Sciatic nerve (tissue), 2 donors: ENCODE results near the gene QKI. TPM values are rescaled to one million over a fixed set of nuclear protein-coding genes. Genes with fewer than 3 reads are reported as not detected.

ENCODE experiments used
- ATAC-seq: fragments of 200-7000 bp; cut with Tn5 transposase; one replicate; pipeline ENCODE4 v1.9.1; 2020; ENCODE audit warnings: mild to moderate bottlenecking, moderate library complexity
- DNase-seq: peaks from one replicate; pipeline ENCODE4 v3.0.0-alpha.2; 2020; ENCODE audit warnings: low spot score
- intact Hi-C: fragments of 100-400 bp; cut with DNase I; formaldehyde crosslinking; loops from one replicate; pipeline ENCODE4 v1.14.2; 2022
- total RNA-seq: library from RNA; stranded (reverse); fragmentation: NEBNext Ultra II Directional; extraction: Animal tissue kit (Norgen Biotek cat#: 25700); gene quantifications from one replicate; pipeline ENCODE4 v1.2.1, GENCODE V29; 2021
- donor health status: DM: no; HTN: no; CAD: no.
- donor health status: DM: no; HTN: no; CAD: no.

QKI gene
- total RNA-seq, 1 donor from 2014 or later, result 755 TPM

- ATAC-seq, result no peak
- DNase-seq, result no peak
- intact Hi-C loops, result no loop called here
Measured at GRCh38 chr6:163539101-163539762, 124.7 kb downstream of the QKI start.

- ATAC-seq (no peak), DNase-seq (no peak)
- intact Hi-C loops, result no loop called here
Measured at GRCh38 chr6:163543321-163543720, 128.8 kb downstream of the QKI start.

DNA sequence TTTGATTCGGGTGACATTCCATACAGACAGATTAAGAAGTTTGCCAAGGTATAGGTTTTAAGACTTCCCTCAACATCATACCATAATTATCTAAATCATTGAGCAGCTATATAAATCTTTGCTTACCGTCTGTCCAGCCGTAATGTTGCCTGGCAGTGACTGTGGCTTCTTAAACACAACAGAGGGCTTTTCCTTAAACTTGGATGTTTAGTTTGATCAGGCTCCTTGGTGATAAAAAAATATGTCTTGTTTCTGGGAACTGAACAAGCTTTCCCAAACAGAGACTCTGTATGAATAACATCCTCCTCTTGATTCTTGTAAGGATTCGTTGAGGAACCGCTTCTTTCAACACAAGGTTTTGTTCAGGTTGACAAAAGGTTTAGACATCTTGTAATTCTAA, 130.9 kb downstream of the QKI start:
- DNase-seq (no peak), ATAC-seq (no peak)
- intact Hi-C loops, result no loop called here

GRCh38 chr6:163547287-163547686, 132.8 kb downstream of the QKI start:
- no peak for ATAC-seq
- no peak for DNase-seq
- intact Hi-C loops, result no loop called here

GRCh38 chr6:163548624-163549023, 134.1 kb downstream of the QKI start:
- DNase-seq (no peak), ATAC-seq (no peak)
- intact Hi-C loops, result no loop called here

DNA sequence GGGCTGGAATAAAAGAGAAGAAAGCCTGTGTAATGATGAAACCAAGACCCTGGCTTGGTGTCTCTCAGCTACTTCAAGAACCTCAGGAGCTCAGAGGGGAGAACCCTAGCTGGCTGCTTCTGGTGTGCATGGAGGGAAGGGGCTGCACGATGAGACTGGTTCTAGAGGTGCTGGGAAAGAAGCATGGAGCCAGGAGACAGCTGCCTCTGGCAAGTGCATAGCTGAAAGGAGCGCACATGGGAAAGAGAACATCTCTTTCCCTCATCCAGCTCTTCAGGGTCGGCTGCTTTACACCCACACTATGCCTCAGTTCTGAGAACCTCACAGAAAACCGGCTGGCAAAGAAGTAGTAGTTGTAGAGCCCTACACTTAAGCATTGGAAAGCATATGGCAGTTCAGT, 139.5 kb downstream of the QKI start:
- ATAC-seq (peak; percentile 11), DNase-seq (no peak)
- intact Hi-C loops, result loop anchor here (10.0 kb wide), 1 partner anchor 119 kb away; no protein-coding TSS in a partner anchor

- DNase-seq (peak; percentile 57), ATAC-seq (peak; percentile 31)
- intact Hi-C loops, result loop anchor here (10.0 kb wide), 1 partner anchor 120 kb away; no protein-coding TSS in a partner anchor
Measured at GRCh38 chr6:163554663-163555062, 140.1 kb downstream of the QKI start.

DNA sequence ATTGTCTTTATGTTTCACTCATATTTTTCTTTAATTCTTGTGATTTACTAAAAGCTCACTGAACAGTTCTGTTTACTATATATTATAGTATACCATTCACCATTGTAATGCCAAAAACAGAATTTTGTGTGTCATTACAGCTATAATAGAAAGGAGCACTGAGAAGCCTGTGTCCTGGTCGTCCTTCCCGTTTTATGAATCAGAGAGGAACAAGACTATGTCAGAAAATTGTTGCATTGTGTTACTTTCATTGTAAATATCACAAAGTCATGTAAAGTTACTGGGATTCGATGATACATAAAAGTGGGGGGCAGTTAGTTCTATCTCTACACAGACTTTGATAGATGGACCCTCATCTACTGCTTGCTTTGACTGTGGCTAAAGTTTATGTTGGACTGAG, 145.1 kb downstream of the QKI start:
- no peak for DNase-seq
- no peak for ATAC-seq
- intact Hi-C loops, result loop anchor here (10.0 kb wide), 1 partner anchor 125 kb away; no protein-coding TSS in a partner anchor

DNA sequence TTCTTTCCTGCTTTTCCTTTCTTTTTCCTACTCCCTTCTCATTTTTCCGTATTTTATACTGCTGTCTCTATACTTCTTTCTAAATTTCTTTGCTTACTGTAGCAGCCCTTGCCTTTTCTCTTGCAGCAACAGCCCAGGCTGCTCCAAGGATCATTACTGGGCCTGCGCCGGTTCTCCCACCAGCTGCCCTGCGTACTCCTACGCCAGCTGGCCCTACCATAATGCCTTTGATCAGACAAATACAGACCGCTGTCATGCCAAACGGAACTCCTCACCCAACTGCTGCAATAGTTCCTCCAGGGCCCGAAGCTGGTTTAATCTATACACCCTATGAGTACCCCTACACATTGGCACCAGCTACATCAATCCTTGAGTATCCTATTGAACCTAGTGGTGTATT, 148.8 kb downstream of the QKI start:
- no peak for ATAC-seq
- DNase-seq, result no peak
- intact Hi-C loops, result no loop called here

GRCh38 chr6:163564534-163564933, 150.0 kb downstream of the QKI start:
- intact Hi-C loops, result no loop called here
- ATAC-seq (no peak), DNase-seq (no peak)

DNA sequence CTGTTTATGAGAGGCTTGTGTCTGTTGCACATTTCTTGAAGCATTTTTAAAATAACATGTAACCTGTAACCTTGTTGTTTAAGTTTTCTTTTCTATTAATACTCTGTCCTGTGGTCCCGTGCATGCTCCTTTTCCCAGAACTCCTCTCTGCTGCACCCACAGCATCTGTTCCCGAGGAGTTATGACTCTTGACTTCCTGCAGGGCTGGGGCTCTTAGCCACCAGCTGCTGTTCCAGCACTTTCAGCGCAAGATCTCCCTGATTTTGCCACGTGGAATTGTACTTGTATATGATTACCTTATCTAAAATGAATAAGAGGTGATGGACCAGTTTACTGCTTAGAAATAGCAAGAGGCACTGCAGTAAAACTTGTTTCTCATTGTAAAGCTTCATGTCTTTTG, 150.6 kb downstream of the QKI start:
- intact Hi-C loops, result no loop called here
- no peak for DNase-seq
- ATAC-seq, result peak; percentile 28

GRCh38 chr6:163566056-163566455, 151.5 kb downstream of the QKI start:
- intact Hi-C loops, result no loop called here
- DNase-seq, result no peak
- ATAC-seq, result no peak

- intact Hi-C loops, result no loop called here
- no peak for ATAC-seq
- DNase-seq, result no peak
Measured at GRCh38 chr6:163568275-163568674, 153.8 kb downstream of the QKI start.

- DNase-seq (no peak), ATAC-seq (peak; percentile 34)
- intact Hi-C loops, result no loop called here
Measured at GRCh38 chr6:163570579-163571231, 156.2 kb downstream of the QKI start.

- ATAC-seq, result no peak
- intact Hi-C loops, result no loop called here
- DNase-seq, result no peak
Measured at GRCh38 chr6:163571730-163572129, 157.2 kb downstream of the QKI start.

DNA sequence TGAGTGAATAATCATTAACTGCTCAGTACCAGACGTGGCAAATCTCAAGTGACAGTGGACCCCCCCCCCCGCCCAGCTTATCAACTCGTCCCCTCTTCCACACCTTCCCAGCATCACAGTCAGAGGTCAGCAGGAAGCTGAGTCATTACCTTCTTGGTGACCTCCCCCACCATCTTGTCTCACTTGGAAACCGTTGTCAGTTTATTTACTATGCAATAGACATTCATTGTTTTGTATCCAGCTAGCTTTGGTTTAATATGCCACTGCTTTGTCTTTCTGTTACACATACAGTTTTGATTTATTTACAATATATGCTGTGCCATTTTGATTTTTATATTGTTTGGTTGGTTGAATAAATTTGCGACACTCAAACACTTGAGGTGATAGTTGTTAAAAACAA, 158.1 kb downstream of the QKI start:
- DNase-seq (no peak), ATAC-seq (no peak)
- intact Hi-C loops, result no loop called here

- no peak for ATAC-seq
- DNase-seq, result no peak
- intact Hi-C loops, result no loop called here
Measured at GRCh38 chr6:163573503-163574179, 159.1 kb downstream of the QKI start.

DNA sequence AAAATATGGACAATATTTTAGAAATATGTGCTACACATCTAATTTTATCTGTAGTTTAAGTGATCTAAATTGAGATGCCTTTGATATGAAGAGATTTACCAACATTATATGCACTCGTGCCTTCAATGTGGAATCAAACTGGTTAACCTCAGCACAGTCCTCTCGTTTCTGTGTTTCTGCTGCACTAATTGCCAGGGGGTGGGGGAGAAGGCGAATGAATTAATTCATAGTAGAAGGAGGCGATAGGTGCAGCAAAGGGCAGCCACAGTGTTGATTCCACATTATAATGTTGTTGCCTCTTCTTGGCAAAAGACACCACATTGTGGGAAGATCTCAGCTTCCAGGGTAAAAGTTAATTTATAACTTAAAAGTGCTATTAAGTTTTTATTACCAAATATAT, 161.6 kb downstream of the QKI start:
- no peak for ATAC-seq
- intact Hi-C loops, result no loop called here
- no peak for DNase-seq

GRCh38 chr6:163577404-163577803, 162.9 kb downstream of the QKI start:
- DNase-seq, result no peak
- intact Hi-C loops, result no loop called here
- no peak for ATAC-seq
